SU-DHL-6 (cell line): Measurements from ENCODE around the gene RAB3GAP2.
"Not testable (repeated sequence)": the region's sequence is repeated elsewhere in the genome, so short reads cannot be mapped to it uniquely, and the experiment has no call there.

Experiments
- H2AFZ ChIP-seq: fragments of 200-600 bp; sonication (generic); 2 replicates; pipeline ENCODE4 v1.6.1; 2014; ENCODE audit warnings: low read depth, mild to moderate bottlenecking, moderate library complexity, mixed read lengths, antibody characterized with exemption, low read length; ENCODE audit not compliant: severe bottlenecking
- H3F3A ChIP-seq: fragments of 200-600 bp; shearing (Covaris generic); 2 replicates; pipeline ENCODE4 v1.6.0; 2016; ENCODE audit warnings: antibody characterized with exemption, mild to moderate bottlenecking; ENCODE audit not compliant: insufficient read depth
- H3K27ac ChIP-seq: fragments of 200-600 bp; sonication (generic); 2 replicates; pipeline ENCODE4 v1.5.1; 2016; ENCODE audit warnings: low read depth, mild to moderate bottlenecking, low read length, moderate library complexity, mixed read lengths
- H3K27me3 ChIP-seq: fragments of 200-600 bp; sonication (generic), shearing (Covaris generic); 2 replicates; pipeline ENCODE4 v1.6.0; 2014; ENCODE audit warnings: mild to moderate bottlenecking, low read length
- H3K36me3 ChIP-seq: fragments of 200-600 bp; sonication (generic); 2 replicates; pipeline ENCODE4 v1.6.1; 2014; ENCODE audit warnings: mild to moderate bottlenecking, low read length, mixed read lengths
- H3K4me2 ChIP-seq: fragments of 300-600, 200-600 bp; shearing (Covaris generic), sonication (generic); 2 replicates; pipeline ENCODE4 v1.6.0; 2014; ENCODE audit warnings: low read length, low read depth, mild to moderate bottlenecking; ENCODE audit not compliant: poor library complexity, severe bottlenecking
- H3K4me3 ChIP-seq: fragments of 200-600 bp; sonication (generic); 2 replicates; pipeline ENCODE4 v1.5.1; 2014; ENCODE audit warnings: antibody characterized with exemption, low read length, mild to moderate bottlenecking, mixed read lengths; ENCODE audit not compliant: insufficient read depth, poor library complexity, severe bottlenecking
- H3K79me2 ChIP-seq: fragments of 200-600 bp; sonication (generic); 2 replicates; pipeline ENCODE4 v1.6.1; 2014; ENCODE audit warnings: mild to moderate bottlenecking, low read length, moderate library complexity; ENCODE audit not compliant: insufficient read depth
- H3K9ac ChIP-seq: fragments of 200-600 bp; sonication (generic); 2 replicates; pipeline ENCODE4 v1.7.0; 2014; ENCODE audit warnings: mild to moderate bottlenecking, low read length
- H3K9me2 ChIP-seq: fragments of 200-600 bp; sonication (generic); replicated peaks from 2 replicates; pipeline ENCODE4 v1.6.1; 2014; ENCODE audit warnings: low read length; ENCODE audit not compliant: insufficient read depth
- H3K9me3 ChIP-seq: fragments of 200-600 bp; sonication (generic); 2 replicates; pipeline ENCODE4 v1.6.1; 2014; ENCODE audit warnings: low read length, mixed read lengths; ENCODE audit not compliant: insufficient read depth
- H4K20me1 ChIP-seq: fragments of 200-600 bp; sonication (generic); 2 replicates; pipeline ENCODE4 v1.6.1; 2014; ENCODE audit warnings: low read depth, mild to moderate bottlenecking, antibody characterized with exemption, low read length, moderate library complexity, mixed read lengths
- CTCF ChIP-seq: fragments of 200-600 bp; sonication (generic); IDR thresholded peaks from one replicate; pipeline ENCODE4 v1.5.1; 2017; ENCODE audit warnings: antibody characterized with exemption, mild to moderate bottlenecking, low read length, moderate library complexity; ENCODE audit not compliant: insufficient read depth, poor library complexity, severe bottlenecking
- EZH2phosphoT487 ChIP-seq: fragments of 200-600 bp; sonication (generic), shearing (Covaris generic); conservative IDR thresholded peaks from 2 replicates; pipeline ENCODE4 v1.6.1; 2018; ENCODE audit warnings: mild to moderate bottlenecking, antibody characterized with exemption, low read length, moderate library complexity, mixed read lengths

Gene RAB3GAP2

GRCh38 chr1:220213382-220213983 is 58.8 kb downstream of the RAB3GAP2 start:
- TF ChIP-seq EZH2phosphoT487 (no peak), CTCF (no peak)
- H3K4me2 ChIP-seq, result no peak overlapping the region

GRCh38 chr1:220207411-220207810 is 64.8 kb downstream of the RAB3GAP2 start:
- H3K9me3 ChIP-seq, result no peaks in the 10 kb centered on the region
- no peak overlapping the region for H2AFZ ChIP-seq

More at GRCh38 chr1:220213382-220213983, 58.8 kb downstream of the RAB3GAP2 start:
- no peak overlapping the region for H2AFZ ChIP-seq
- no peaks in the 10 kb centered on the region for H4K20me1 ChIP-seq
- no peaks in the 10 kb centered on the region for H3K9me2 ChIP-seq
- H3K9ac ChIP-seq, result no peak overlapping the region
- no peak overlapping the region for H3K27ac ChIP-seq
- peaks cover 47% of the 10 kb centered on the region for H3K79me2 ChIP-seq
- H3K36me3 ChIP-seq, result peaks cover 37% of the 10 kb centered on the region; the same call in 1 of the 2 replicates
- peaks cover 7% of the 10 kb centered on the region; the same call in 1 of the 2 replicates for H3F3A ChIP-seq
- H3K4me3 ChIP-seq, result no peak overlapping the region
- H3K9me3 ChIP-seq, result no peaks in the 10 kb centered on the region
- no peaks in the 10 kb centered on the region for H3K27me3 ChIP-seq

GRCh38 chr1:220204758-220205157 is 67.5 kb downstream of the RAB3GAP2 start:
- not testable (repeated sequence) for H3K4me2 ChIP-seq, H3F3A ChIP-seq, H3K9ac ChIP-seq, H3K27me3 ChIP-seq, H3K9me3 ChIP-seq, H3K79me2 ChIP-seq, H3K9me2 ChIP-seq, H3K27ac ChIP-seq, H4K20me1 ChIP-seq, H3K4me3 ChIP-seq, H2AFZ ChIP-seq
- H3K36me3 ChIP-seq, result peaks cover 57% of the 10 kb centered on the region

More at GRCh38 chr1:220207411-220207810, 64.8 kb downstream of the RAB3GAP2 start:
- TF ChIP-seq CTCF, result no peak
- TF ChIP-seq EZH2phosphoT487, result no peak
- Histone ChIP-seq H3K79me2 (no peaks in the 10 kb centered on the region), H3F3A (0 out of 2 replicates have a peak, but pooled peaks cover 4% of the 10 kb centered on the region), H3K36me3 (peaks cover 62% of the 10 kb centered on the region), H3K4me3 (no peak overlapping the region), H3K27ac (no peak overlapping the region), H3K4me2 (no peak overlapping the region), H3K9me2 (no peaks in the 10 kb centered on the region), H4K20me1 (no peaks in the 10 kb centered on the region), H3K9ac (no peak overlapping the region), H3K27me3 (no peaks in the 10 kb centered on the region)

- Histone ChIP-seq H3K79me2 (no peaks in the 10 kb centered on the region), H3K36me3 (peaks cover 53% of the 10 kb centered on the region), H3K9me3 (no peaks in the 10 kb centered on the region), H3K27me3 (no peaks in the 10 kb centered on the region), H3K4me2 (no peak overlapping the region), H2AFZ (no peak overlapping the region), H3K27ac (no peak overlapping the region), H3K4me3 (no peak overlapping the region), H3F3A (0 out of 2 replicates have a peak, but pooled peaks cover 4% of the 10 kb centered on the region), H4K20me1 (no peaks in the 10 kb centered on the region), H3K9me2 (no peaks in the 10 kb centered on the region), H3K9ac (no peak overlapping the region)
- no peak for TF ChIP-seq EZH2phosphoT487
- no peak for TF ChIP-seq CTCF
These were observed 68.4 kb downstream of the RAB3GAP2 start for GRCh38 chr1:220203816-220204215.
